K562 (cell line): ENCODE data around the gene REEP3. TPM values are rescaled to one million over a fixed set of nuclear protein-coding genes. Genes with fewer than 3 reads are reported as not detected.

Source experiments
- ASH1L ChIP-seq: fragments of 450-650 bp; IDR thresholded peaks from 2 replicates; pipeline ENCODE4 v1.6.1; 2018; ENCODE audit warnings: borderline replicate concordance, mild to moderate bottlenecking, low read depth; ENCODE audit not compliant: partially characterized antibody
- EZH2 ChIP-seq: IDR thresholded peaks from 2 replicates; pipeline ENCODE4 v1.6.1; 2012; ENCODE audit warnings: low read depth, mild to moderate bottlenecking, inconsistent platforms, low read length, borderline replicate concordance
- FOXM1 ChIP-seq, 2 experiments: fragments of 450-650 bp in 1 of 2; sonication (generic) in 1 of 2; formaldehyde crosslinking in 1 of 2; IDR thresholded peaks; 2 replicates each; pipeline versions ENCODE4 v1.6.1 to v1.9.0; 2017 to 2022; ENCODE audit warnings: low read depth in 2 of 2, mild to moderate bottlenecking in 2 of 2, missing genetic modification reagents in 1 of 2, moderate library complexity in 1 of 2
- MCM2 ChIP-seq: fragments of 450-650 bp; IDR thresholded peaks from 2 replicates; pipeline ENCODE4 v1.6.1; 2017; ENCODE audit warnings: low read depth, mild to moderate bottlenecking
- POLR2H ChIP-seq: IDR thresholded peaks from 2 replicates; pipeline ENCODE4 v1.6.1; 2016; ENCODE audit warnings: missing genetic modification characterization, low read depth, mild to moderate bottlenecking, control low read depth, missing compliant biosample characterization, moderate library complexity
- TAF7 ChIP-seq: fragments of 450-650 bp; IDR thresholded peaks from 2 replicates; pipeline ENCODE4 v1.6.1; 2016; ENCODE audit warnings: missing genetic modification characterization, missing compliant biosample characterization
- polyA plus RNA-seq, 8 experiments: library from polyadenylated mRNA; depleted of rRNA in 4 of 8; stranded (reverse) in 5 of 8; unstranded in 3 of 8; fragments of >200 nt; fragmentation: Nextera tagmentation in 2 of 8; fragmentation: Illumina TruSeq in 1 of 8; extraction: Ambion mirVana in 2 of 8; extraction: Trizol in 1 of 8; gene quantifications; 2 replicates each; pipeline versions ENCODE4 v1.2.1 to v1.2.3, GENCODE V29; 2011 to 2014; ENCODE audit warnings: inconsistent platforms in 1 of 8, missing spikeins in 1 of 8
- total RNA-seq, 7 experiments: library from RNA; depleted of rRNA in 6 of 7; stranded (reverse); fragments of >200 nt in 6 of 7; fragmentation: Illumina TruSeq in 2 of 7; extraction: Trizol in 2 of 7; gene quantifications; 2 replicates each; pipeline versions ENCODE4 v1.2.1 to v1.2.3, GENCODE V29; 2011 to 2021; ENCODE audit warnings: low replicate concordance in 1 of 7
- TF ChIP-seq, protein P1 (sequence below), 2 experiments: IDR thresholded peaks; 2 replicates each; pipeline ENCODE4 v1.6.1; 2011; ENCODE audit warnings: borderline replicate concordance in 1 of 2, control low read depth in 1 of 2, low read depth in 1 of 2, low read length in 1 of 2, mild to moderate bottlenecking in 1 of 2, mixed read lengths in 1 of 2, moderate library complexity in 1 of 2; ENCODE audit not compliant: insufficient read depth in 1 of 2, insufficient read length in 1 of 2, poor library complexity in 1 of 2, severe bottlenecking in 1 of 2; ENCODE audit errors: extremely low read depth in 1 of 2
- TF ChIP-seq, protein P2 (sequence below), 2 experiments: fragments of 450-650 bp in 1 of 2; sonication (generic) in 1 of 2; formaldehyde crosslinking in 1 of 2; IDR thresholded peaks; 2 replicates each; pipeline versions ENCODE4 v1.7.1 to v1.9.0; 2016 to 2022; ENCODE audit warnings: inconsistent platforms in 1 of 2, mild to moderate bottlenecking in 1 of 2, missing genetic modification reagents in 1 of 2
- TF ChIP-seq, protein P3 (sequence below): fragments of 450-650 bp; conservative IDR thresholded peaks from 2 replicates; pipeline ENCODE4 v1.6.1; 2016; ENCODE audit warnings: missing genetic modification characterization, low read depth, mild to moderate bottlenecking, control low read depth, missing compliant biosample characterization
- TF ChIP-seq, protein P4 (sequence below): sonication (generic); formaldehyde crosslinking; IDR thresholded peaks from 2 replicates; pipeline ENCODE4 v1.8.1; 2023; ENCODE audit warnings: mild to moderate bottlenecking, missing genetic modification reagents

REEP3 gene
- total and polyA plus RNA-seq, 9 of the 15 experiments (the other 6 are each of a cell fraction or from before 2014, with no cell fraction given), result 3.4 to 13.4 (median 9.2) TPM

DNA sequence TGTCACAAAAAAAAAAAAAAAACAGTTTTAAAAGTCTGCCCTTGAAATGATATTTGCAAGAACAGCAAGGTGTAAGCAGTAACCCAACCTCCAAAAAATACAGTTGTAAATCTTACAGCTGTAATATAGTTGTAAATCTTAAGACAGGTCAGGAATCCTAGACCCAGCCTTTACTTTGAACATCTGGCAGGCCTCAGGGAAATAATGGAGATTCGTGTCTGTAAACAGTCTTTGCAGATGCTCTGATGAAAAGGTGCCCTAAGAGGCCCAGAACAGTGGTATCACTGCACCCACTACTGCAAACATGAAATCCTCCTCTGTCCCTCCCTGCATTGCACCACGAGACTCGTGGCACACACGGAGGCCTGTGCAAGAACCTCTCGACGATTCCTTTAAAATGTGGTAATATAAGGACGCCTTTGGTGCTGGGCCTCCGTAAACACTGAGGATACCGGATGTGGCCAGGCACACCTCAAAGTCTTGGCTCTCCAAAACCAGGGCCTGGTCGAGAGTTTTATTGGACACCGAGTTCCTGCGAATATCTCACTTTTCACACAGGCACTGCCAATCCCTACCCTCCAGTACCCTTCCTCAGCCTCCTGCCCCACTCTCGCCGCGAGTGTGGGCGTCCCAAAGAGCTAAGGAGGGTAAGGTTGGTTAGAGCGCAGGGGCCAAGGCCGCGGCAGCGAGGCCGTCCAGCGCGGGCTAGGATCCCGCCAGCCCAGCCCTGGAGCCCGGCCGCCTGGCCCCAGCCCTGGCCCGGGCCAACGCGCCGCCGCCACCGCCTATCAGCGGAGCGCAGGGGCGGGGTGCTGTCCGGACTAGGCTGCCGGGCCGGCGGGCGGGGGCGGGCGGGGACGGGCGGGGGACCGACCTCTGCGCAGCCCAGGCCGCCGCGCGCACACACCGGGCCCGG, at the start of gene REEP3 (continued):
- TF ChIP-seq, protein P1, sequence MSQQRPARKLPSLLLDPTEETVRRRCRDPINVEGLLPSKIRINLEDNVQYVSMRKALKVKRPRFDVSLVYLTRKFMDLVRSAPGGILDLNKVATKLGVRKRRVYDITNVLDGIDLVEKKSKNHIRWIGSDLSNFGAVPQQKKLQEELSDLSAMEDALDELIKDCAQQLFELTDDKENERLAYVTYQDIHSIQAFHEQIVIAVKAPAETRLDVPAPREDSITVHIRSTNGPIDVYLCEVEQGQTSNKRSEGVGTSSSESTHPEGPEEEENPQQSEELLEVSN (IDR thresholded peaks at IDR 0.05; ENCODE audit: borderline replicate concordance in 1 of 2, extremely low read depth in 1 of 2, insufficient read depth in 1 of 2, insufficient read length in 1 of 2, low read depth in 1 of 2, low read length in 1 of 2, poor library complexity in 1 of 2, severe bottlenecking in 1 of 2), result peak; percentile 64 to 95
- TF ChIP-seq TAF7 (tag) (no peak), EZH2 (no peak), FOXM1 (IDR thresholded peaks at IDR 0.05; ENCODE audit: low read depth) (no peak), FOXM1 (CRISPR knock-in tag; IDR thresholded peaks at IDR 0.05; ENCODE audit: low read depth) (0 out of 2 replicates have a peak, but pooled peaks have one; percentile 20), POLR2H (tag) (no peak), ASH1L (no peak), MCM2 (no peak)
- TF ChIP-seq, protein P2, sequence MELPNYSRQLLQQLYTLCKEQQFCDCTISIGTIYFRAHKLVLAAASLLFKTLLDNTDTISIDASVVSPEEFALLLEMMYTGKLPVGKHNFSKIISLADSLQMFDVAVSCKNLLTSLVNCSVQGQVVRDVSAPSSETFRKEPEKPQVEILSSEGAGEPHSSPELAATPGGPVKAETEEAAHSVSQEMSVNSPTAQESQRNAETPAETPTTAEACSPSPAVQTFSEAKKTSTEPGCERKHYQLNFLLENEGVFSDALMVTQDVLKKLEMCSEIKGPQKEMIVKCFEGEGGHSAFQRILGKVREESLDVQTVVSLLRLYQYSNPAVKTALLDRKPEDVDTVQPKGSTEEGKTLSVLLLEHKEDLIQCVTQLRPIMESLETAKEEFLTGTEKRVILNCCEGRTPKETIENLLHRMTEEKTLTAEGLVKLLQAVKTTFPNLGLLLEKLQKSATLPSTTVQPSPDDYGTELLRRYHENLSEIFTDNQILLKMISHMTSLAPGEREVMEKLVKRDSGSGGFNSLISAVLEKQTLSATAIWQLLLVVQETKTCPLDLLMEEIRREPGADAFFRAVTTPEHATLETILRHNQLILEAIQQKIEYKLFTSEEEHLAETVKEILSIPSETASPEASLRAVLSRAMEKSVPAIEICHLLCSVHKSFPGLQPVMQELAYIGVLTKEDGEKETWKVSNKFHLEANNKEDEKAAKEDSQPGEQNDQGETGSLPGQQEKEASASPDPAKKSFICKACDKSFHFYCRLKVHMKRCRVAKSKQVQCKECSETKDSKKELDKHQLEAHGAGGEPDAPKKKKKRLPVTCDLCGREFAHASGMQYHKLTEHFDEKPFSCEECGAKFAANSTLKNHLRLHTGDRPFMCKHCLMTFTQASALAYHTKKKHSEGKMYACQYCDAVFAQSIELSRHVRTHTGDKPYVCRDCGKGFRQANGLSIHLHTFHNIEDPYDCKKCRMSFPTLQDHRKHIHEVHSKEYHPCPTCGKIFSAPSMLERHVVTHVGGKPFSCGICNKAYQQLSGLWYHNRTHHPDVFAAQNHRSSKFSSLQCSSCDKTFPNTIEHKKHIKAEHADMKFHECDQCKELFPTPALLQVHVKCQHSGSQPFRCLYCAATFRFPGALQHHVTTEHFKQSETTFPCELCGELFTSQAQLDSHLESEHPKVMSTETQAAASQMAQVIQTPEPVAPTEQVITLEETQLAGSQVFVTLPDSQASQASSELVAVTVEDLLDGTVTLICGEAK (IDR thresholded peaks at IDR 0.05), result 0 out of 2 replicates have a peak, but pooled peaks have one; percentile 40
- TF ChIP-seq, protein P2 (CRISPR knock-in tag; IDR thresholded peaks at IDR 0.05), result no peak
- TF ChIP-seq, protein P3, sequence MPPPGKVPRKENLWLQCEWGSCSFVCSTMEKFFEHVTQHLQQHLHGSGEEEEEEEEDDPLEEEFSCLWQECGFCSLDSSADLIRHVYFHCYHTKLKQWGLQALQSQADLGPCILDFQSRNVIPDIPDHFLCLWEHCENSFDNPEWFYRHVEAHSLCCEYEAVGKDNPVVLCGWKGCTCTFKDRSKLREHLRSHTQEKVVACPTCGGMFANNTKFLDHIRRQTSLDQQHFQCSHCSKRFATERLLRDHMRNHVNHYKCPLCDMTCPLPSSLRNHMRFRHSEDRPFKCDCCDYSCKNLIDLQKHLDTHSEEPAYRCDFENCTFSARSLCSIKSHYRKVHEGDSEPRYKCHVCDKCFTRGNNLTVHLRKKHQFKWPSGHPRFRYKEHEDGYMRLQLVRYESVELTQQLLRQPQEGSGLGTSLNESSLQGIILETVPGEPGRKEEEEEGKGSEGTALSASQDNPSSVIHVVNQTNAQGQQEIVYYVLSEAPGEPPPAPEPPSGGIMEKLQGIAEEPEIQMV (tag), result no peak
- TF ChIP-seq, protein P4, sequence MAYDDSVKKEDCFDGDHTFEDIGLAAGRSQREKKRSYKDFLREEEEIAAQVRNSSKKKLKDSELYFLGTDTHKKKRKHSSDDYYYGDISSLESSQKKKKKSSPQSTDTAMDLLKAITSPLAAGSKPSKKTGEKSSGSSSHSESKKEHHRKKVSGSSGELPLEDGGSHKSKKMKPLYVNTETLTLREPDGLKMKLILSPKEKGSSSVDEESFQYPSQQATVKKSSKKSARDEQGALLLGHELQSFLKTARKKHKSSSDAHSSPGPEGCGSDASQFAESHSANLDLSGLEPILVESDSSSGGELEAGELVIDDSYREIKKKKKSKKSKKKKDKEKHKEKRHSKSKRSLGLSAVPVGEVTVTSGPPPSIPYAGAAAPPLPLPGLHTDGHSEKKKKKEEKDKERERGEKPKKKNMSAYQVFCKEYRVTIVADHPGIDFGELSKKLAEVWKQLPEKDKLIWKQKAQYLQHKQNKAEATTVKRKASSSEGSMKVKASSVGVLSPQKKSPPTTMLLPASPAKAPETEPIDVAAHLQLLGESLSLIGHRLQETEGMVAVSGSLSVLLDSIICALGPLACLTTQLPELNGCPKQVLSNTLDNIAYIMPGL (CRISPR knock-in tag), result 0 out of 2 replicates have a peak, but pooled peaks have one; percentile 71
